ENCODE results near the gene CENPX.

DNA sequence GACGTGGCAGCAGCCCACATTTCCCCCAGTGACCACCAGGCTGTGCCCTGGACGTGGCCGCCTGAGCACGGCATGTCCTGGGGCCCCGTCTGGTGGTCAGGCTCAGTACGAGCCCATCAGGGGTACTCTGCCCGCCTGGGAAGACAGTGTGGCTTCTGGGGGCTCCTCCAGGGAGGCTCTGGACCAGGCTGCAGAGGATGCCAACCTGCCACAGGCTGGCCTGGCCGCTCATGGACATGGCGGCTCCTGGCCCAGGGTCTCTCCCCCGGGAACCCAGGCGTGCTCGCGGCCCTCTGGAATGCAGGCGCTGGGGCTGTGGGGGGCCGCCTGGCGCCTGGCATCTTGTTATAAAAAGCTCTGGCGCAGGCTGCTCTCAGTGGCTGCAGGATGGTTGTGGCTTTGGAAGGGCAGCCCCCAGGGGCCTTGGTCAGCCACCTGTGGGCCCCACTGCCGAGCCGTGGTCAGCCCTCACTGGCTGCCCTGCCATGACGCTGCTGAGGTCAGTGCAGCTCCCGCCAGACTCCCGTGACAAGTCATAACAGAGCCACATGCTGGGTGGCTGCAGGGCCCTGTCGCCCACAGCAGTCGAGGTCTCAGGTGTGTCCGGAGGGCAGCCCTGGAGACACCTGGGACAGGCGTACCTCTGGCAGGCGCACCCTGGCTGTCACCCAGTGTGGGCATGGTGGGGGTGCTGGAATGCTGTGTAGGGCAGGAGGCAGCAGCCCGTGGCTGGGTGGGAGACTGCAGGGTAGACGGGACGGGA lies 15.0 kb downstream of the CENPX start:
- TF ChIP-seq CTCF (conservative IDR thresholded peaks at IDR 0.05; ENCODE audit: low read depth, low read length) = no peak
- TF ChIP-seq EZH2phosphoT487 (IDR thresholded peaks at IDR 0.05; ENCODE audit: borderline replicate concordance, low read length) = no peak
